ENCODE measurements around the gene FAAP100. TPM values are rescaled to one million over a fixed set of nuclear protein-coding genes. Genes with fewer than 3 reads are reported as not detected.
A peak's percentile ranks its signal among the peaks of the same experiment; 100 is the strongest.

FAAP100 gene, protein sequence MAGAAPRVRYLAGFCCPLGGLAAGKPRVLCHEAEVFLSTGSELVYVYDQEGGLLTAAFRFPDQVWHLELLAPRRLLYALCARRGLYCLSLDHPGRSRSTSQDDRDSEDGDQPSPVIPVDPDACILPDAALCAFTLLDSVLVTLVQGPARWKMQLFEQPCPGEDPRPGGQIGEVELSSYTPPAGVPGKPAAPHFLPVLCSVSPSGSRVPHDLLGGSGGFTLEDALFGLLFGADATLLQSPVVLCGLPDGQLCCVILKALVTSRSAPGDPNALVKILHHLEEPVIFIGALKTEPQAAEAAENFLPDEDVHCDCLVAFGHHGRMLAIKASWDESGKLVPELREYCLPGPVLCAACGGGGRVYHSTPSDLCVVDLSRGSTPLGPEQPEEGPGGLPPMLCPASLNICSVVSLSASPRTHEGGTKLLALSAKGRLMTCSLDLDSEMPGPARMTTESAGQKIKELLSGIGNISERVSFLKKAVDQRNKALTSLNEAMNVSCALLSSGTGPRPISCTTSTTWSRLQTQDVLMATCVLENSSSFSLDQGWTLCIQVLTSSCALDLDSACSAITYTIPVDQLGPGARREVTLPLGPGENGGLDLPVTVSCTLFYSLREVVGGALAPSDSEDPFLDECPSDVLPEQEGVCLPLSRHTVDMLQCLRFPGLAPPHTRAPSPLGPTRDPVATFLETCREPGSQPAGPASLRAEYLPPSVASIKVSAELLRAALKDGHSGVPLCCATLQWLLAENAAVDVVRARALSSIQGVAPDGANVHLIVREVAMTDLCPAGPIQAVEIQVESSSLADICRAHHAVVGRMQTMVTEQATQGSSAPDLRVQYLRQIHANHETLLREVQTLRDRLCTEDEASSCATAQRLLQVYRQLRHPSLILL
- 63.5 TPM for polyA plus RNA-seq (2012; ENCODE audit: insufficient read length, low read depth)

- TF ChIP-seq REST (IDR thresholded peaks at IDR 0.05; ENCODE audit: insufficient read depth in 1 of 2, low read depth in 2 of 2, low read length in 2 of 2) (peak in 1 of 2 experiments; percentile 56; a peak in 2 of 4 replicates), TAF1 (IDR thresholded peaks at IDR 0.05; ENCODE audit: borderline replicate concordance, insufficient read depth, low read length) (peak; percentile 90), POLR2AphosphoS5 (IDR thresholded peaks at IDR 0.05; ENCODE audit: low read depth, low read length) (peak; percentile 48), FOXP2 (optimal IDR thresholded peaks at IDR 0.05; ENCODE audit: borderline replicate concordance, extremely low read depth, extremely low read length, insufficient read depth) (peak; percentile 93), SIN3A (IDR thresholded peaks at IDR 0.05; ENCODE audit: borderline replicate concordance, insufficient read depth, low read length) (peak; percentile 75; the same call in 1 of the 2 replicates)
Measured at GRCh38 chr17:81552244-81553017, at the start of gene FAAP100. Gene FAAP100, minus strand, starts transcription at chr17:81552353. Its CDS starts 23 bp downstream, at chr17:81552330.

DNA sequence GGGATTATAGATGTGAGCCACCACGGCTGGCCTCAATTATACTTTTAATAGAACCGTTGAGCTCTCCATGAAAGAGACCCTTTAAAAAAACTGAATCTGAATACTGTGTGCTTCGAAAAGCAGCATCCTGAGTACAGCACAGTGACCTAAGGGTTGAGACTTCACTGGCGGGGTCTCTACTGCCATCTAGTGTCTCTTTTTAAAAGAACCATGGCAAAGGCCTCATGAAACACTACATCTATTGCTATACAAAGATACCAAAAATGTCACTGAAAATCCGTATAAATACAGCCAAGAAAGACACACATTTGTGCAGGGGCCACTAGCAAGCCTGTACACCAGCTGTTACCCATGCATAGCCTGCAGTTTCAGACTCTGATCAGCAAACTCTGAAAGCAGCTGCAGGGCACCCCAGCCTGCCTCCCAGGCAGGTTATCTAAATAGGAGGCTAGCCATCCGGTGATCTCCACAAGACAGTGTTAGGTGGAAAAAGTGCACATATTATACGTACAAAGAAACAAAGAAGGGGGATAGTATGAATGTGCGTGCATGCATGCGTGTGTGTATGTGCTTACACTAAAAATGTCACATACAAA is 49.5 kb upstream of the FAAP100 start:
- TF ChIP-seq TAF1 (IDR thresholded peaks at IDR 0.05; ENCODE audit: borderline replicate concordance, insufficient read depth, low read length) = no peak
- TF ChIP-seq REST (IDR thresholded peaks at IDR 0.05; ENCODE audit: insufficient read depth in 1 of 2, low read depth in 2 of 2, low read length in 2 of 2) = no peak
- no peak for TF ChIP-seq POLR2AphosphoS5 (IDR thresholded peaks at IDR 0.05; ENCODE audit: low read depth, low read length)
- no peak for TF ChIP-seq FOXP2 (optimal IDR thresholded peaks at IDR 0.05; ENCODE audit: borderline replicate concordance, extremely low read depth, extremely low read length, insufficient read depth)
- no peak for TF ChIP-seq SIN3A (IDR thresholded peaks at IDR 0.05; ENCODE audit: borderline replicate concordance, insufficient read depth, low read length)

DNA sequence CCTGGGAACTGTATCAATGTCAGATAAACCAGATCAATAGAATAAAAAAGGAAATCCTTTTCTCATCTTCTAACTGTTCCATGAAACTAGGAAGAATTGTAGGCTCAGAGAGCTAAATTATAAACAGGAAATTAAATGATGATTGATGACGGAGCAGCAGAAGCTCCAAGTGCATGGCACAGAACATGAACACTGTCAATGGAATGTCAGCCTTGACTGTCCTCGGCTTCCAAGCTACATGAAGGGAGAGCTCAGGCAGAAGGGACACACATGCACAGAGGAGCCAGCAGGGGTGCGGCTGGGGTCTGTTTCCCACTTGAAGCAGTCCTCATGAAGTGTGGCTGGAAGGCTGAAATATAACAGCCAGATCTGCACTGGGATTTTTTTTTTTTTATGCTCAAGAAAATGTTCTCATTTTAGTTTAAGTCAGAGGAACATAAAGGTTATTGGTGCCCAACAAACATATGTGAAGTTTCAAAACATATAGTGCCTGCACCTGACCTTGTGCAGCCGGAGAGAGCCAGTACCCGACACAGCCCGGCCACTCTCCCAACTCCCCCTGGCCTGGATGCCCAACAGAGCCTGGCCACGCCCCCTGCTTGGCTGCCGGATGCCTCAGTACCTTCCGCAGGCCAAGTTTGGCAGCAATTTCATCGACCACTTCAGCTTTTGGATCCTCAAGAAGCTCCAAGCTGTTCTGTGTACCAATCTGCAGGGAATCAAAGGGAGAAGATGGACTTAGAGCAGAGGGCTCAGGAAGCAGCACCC is 47.8 kb upstream of the FAAP100 start:
- no peak for TF ChIP-seq TAF1 (IDR thresholded peaks at IDR 0.05; ENCODE audit: borderline replicate concordance, insufficient read depth, low read length)
- TF ChIP-seq SIN3A (IDR thresholded peaks at IDR 0.05; ENCODE audit: borderline replicate concordance, insufficient read depth, low read length) = no peak
- no peak for TF ChIP-seq POLR2AphosphoS5 (IDR thresholded peaks at IDR 0.05; ENCODE audit: low read depth, low read length)
- TF ChIP-seq REST (IDR thresholded peaks at IDR 0.05; ENCODE audit: insufficient read depth in 1 of 2, low read depth in 2 of 2, low read length in 2 of 2) = no peak
- TF ChIP-seq FOXP2 (optimal IDR thresholded peaks at IDR 0.05; ENCODE audit: borderline replicate concordance, extremely low read depth, extremely low read length, insufficient read depth) = no peak
